GM21367 (cell line): Measurements from ENCODE around the gene KRTAP5-2.
"Not testable (repeated sequence)": the region's sequence is repeated elsewhere in the genome, so short reads cannot be mapped to it uniquely, and the experiment has no call there.

Experiments
- ATAC-seq: cut with Tn5 transposase; IDR thresholded peaks from one replicate; pipeline ENCODE4 v1.9.1; 2021; ENCODE audit not compliant: unreplicated experiment

KRTAP5-2 gene

GRCh38 chr11:1592628-1593027, 5.5 kb downstream of the KRTAP5-2 start:
- no peak for ATAC-seq

- no peak for ATAC-seq
Measured at GRCh38 chr11:1589996-1590395, 8.1 kb downstream of the KRTAP5-2 start.

GRCh38 chr11:1589191-1589963, 8.7 kb downstream of the KRTAP5-2 start:
- not testable (repeated sequence) for ATAC-seq

DNA sequence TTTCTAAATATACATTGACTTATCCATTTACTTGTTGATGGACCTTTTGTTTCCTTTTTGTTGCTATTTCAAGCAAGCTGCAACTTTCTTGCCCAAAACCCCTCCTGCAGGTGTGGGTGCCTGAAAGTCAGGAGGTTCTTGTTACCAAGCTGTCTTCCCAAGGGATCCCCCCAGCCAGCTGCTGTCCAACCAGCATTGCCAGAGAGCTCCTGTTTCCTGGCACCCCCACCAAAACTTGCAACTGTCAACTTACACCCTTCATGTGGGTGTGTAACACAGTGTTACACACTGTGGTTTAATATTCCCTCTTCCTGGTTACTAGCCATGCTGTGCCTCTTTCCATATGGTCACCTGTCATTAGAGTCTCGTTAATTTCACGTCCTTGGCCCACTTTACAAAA, 11.4 kb downstream of the KRTAP5-2 start:
- ATAC-seq: no peak

DNA sequence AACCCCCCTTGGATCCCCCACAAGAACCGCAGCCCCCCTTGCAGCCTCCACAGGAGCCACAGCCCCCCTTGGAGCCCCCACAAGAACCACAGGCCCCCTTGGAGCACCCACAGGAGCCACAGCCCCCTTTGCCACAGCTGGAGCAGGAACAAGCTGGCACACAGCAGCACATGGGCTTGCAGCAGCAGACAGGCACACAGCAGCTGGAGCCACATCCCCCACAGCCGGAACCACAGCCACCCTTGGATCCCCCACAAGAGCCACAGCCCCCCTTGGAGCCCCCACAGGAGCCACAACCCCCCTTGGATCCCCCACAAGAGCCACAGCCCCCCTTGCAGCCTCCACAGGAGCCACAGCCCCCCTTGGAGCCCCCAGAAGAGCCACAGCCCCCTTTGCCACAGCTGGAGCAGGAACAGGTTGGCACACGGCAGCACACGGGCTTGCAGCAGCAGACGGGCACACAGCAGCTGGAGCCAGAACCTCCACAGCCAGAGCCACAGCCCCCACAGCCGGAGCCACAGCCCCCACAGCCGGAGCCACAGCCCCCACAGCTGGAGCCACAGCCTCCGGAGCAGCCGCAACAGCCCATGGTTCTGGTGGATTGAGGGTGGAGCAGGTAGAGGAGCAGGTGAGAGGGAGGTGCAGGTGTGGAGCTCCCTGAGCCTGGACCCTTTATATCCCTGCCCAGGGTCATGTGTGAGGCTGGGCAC, 13.3 kb downstream of the KRTAP5-2 start, which contains the start of gene KRTAP5-1:
Gene KRTAP5-1 (minus strand): TSS at position 623 of the 710 bp plus-strand sequence. CDS start 34 bp downstream, at position 589.
- ATAC-seq: not testable (repeated sequence)

DNA sequence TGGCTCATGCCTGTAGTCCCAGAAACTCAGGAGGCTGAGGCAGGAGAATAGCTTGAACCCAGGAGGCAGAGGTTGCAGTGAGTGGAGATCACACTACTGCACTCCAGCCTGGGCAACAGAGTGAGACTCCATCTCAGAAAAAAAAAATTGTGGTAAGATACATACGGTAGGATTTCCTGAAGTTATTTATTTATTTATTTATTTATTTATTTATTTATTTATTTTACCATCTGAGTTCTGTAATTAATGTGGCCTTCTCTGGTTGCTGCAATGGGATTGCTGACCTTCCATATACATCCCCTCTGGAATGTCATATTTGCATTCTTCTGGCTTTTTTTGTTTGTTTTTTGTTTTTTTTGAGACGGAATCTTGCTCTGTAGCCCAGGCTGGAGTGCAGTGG, 15.2 kb downstream of the KRTAP5-2 start:
- ATAC-seq: not testable (repeated sequence)

DNA sequence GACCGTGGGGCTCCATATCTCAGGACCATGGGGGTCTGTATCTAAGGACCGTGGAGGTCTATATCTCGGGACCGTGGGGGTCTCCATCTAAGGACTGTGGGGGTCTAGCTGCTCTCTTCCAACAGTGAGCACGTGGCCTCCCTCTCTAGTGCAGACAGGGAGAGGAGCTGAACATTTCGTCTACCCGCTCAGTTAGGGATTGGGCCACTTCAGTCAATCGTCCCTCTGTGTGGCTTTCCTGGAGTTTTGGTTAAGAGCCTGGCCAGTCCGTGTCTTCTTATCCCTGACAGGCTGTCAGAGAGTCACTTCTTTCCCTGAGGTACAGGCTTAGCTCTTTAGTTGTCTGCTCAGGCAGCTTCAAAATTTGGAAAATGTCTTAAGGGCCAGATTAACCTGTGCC, 16.1 kb downstream of the KRTAP5-2 start:
- ATAC-seq: no peak

GRCh38 chr11:1576825-1577224, 21.3 kb downstream of the KRTAP5-2 start:
- ATAC-seq: no peak

GRCh38 chr11:1575756-1576155, 22.3 kb downstream of the KRTAP5-2 start:
- not testable (repeated sequence) for ATAC-seq

GRCh38 chr11:1574933-1575242, 23.2 kb downstream of the KRTAP5-2 start:
- no peak for ATAC-seq

- ATAC-seq: no peak
Measured at GRCh38 chr11:1574238-1574932, 23.7 kb downstream of the KRTAP5-2 start.

DNA sequence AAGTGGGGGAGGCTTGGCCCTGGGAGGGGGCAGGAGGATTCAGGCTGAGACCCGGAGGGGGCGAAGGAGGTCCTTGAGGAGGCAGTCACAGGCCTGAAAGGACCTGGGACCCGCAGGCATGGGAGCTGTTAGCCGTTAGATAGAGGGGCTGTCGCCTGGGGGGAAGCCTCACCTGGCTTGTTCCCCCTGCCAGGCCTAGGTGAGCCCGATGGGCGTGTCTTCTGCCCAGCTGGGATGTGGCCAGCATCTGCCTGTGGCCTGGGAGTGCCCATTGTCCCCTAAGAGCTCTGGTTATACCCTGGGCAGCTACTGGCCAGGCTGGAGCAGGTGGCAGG, 24.2 kb downstream of the KRTAP5-2 start:
- ATAC-seq: no peak

- no peak for ATAC-seq
Measured at GRCh38 chr11:1573077-1573902, 24.8 kb downstream of the KRTAP5-2 start.

- ATAC-seq: peak; percentile 41
Measured at GRCh38 chr11:1572197-1573076, 25.7 kb downstream of the KRTAP5-2 start, which contains the start of gene DUSP8. DUSP8 (minus strand) TSS chr11:1572271; CDS start chr11:1565826, 6,445 bp downstream.

DNA sequence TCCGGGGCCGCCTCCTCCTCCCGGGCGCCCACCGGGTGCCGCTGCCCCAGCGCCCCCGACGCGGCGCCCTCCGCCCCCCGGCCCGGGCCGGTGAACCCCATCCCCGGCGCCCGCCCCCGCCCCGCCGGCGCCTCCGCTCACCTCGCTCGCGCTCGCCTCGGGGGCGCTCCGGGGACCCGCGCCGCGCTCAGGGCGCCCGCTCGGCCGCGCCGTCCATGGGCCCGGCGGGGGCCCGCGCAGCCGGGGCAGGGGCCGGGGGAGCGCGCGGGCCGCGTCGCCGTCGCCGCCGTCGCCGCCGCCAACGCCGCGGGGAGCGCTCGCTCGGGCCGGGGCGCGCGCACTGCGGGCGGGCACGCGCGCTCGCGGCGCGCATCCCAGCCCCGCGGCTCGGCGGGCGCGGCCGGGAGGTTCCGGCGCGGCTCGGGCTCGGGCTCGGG, 26.3 kb downstream of the KRTAP5-2 start:
- ATAC-seq: no peak

- no peak for ATAC-seq
Measured at GRCh38 chr11:1570896-1571759, 27.0 kb downstream of the KRTAP5-2 start.

DNA sequence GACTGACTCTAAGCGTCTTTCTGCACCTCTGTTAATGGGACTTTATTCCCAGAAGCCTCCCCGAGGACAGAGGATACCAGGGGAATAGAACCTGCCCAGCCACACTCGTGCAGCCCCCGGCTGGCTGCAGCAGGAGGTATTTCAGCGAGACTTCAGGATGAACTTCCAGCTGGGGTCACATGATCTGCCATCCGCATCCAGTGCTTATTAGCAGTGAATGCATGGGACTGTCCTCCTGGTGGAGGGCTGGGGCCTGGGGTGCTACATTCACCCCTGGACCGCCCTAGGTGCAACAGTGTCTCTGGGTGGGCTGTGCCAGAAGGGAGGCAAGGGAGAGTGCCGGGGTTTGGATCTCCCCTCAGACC, 27.6 kb downstream of the KRTAP5-2 start:
- no peak for ATAC-seq

- no peak for ATAC-seq
Measured at GRCh38 chr11:1570001-1570453, 28.1 kb downstream of the KRTAP5-2 start.

- ATAC-seq: no peak
Measured at GRCh38 chr11:1569251-1569780, 28.8 kb downstream of the KRTAP5-2 start.
